Small intestine (tissue), 16 donors: ENCODE data around the gene AKIRIN2. TPM values are rescaled to one million over a fixed set of nuclear protein-coding genes. Genes with fewer than 3 reads are reported as not detected.
A peak's percentile ranks its signal among the peaks of the same experiment; 100 is the strongest.

ENCODE experiments used
- DNase-seq, 2 donors: peaks; one replicate each; pipeline versions ENCODE4 v3.0.0 to v3.0.0-alpha.2; 2013
- FAIRE-seq: peaks from 2 replicates; lab custom pipeline; 2012; peaks lifted over from hg19 to GRCh38; lab: Jason Lieb, UNC
- H3K27ac ChIP-seq, 3 donors: one replicate each; pipeline ENCODE4 v1.5.1; 2013; ENCODE audit warnings: low read length in 2 of 3, mild to moderate bottlenecking in 2 of 3, control low read depth in 1 of 3, inconsistent platforms in 1 of 3, low read depth in 1 of 3, moderate library complexity in 1 of 3
- H3K27me3 ChIP-seq, 3 donors: one replicate each; pipeline ENCODE4 v1.6.1; 2013; ENCODE audit warnings: low read length in 3 of 3, inconsistent platforms in 1 of 3; ENCODE audit not compliant: control insufficient read depth in 3 of 3, insufficient read depth in 3 of 3
- H3K36me3 ChIP-seq, 3 donors: one replicate each; pipeline ENCODE4 v1.6.1; 2013; ENCODE audit warnings: low read length in 3 of 3, inconsistent platforms in 1 of 3, low read depth in 1 of 3, mild to moderate bottlenecking in 1 of 3, moderate library complexity in 1 of 3; ENCODE audit not compliant: control insufficient read depth in 3 of 3, insufficient read depth in 2 of 3
- H3K4me1 ChIP-seq, 3 donors: one replicate each; pipeline ENCODE4 v1.6.1; 2013; ENCODE audit warnings: low read length in 2 of 3, inconsistent platforms in 1 of 3, low read depth in 1 of 3, mild to moderate bottlenecking in 1 of 3, moderate library complexity in 1 of 3; ENCODE audit not compliant: control insufficient read depth in 3 of 3, insufficient read depth in 2 of 3
- H3K4me3 ChIP-seq, 3 donors: one replicate each; pipeline ENCODE4 v1.5.1; 2013; ENCODE audit warnings: low read length in 3 of 3, control low read depth in 1 of 3, inconsistent platforms in 1 of 3, low read depth in 1 of 3, mild to moderate bottlenecking in 1 of 3, moderate library complexity in 1 of 3
- H3K9me3 ChIP-seq, 2 donors: one replicate each; pipeline ENCODE4 v1.6.1; 2013; ENCODE audit warnings: low read depth in 1 of 2, low read length in 1 of 2; ENCODE audit not compliant: control insufficient read depth in 2 of 2, insufficient read depth in 1 of 2
- WGBS, 3 donors: extraction: QIAGEN DNeasy Blood & Tissue Kit; methylation state at CpG; one replicate each; pipeline ENCODE4 v1.1.7; 2013; 5-methylcytosine and 5-hydroxymethylcytosine counted together
- long read RNA-seq, 10 donors: transcript quantifications; one replicate each; lab custom pipeline, GENCODE V29; 2026
- polyA plus RNA-seq, 4 donors: library from polyadenylated mRNA; stranded (reverse) in 3 of 4; unstranded in 1 of 4; fragments of 200-250 nt in 3 of 4; fragments of 120-200 nt in 1 of 4; gene quantifications; one replicate each; pipeline versions ENCODE4 v1.2.1 to v1.2.3, GENCODE V29; 2013
- donor health status: healthy with polysubstance abuse.
- donor health status: control.
- donor health status: control.
- donor health status: Bipolar disorder and iron deficiency.
- donor health status: healthy.

The AKIRIN2 gene
- 10 to 100 TPM; 19.9 to 63.8 (median 24.2) TPM for polyA plus RNA-seq
- long read RNA-seq, donor 1, transcript AKIRIN2-201 (5 exons, 1,662 nt), result major isoform, 33 of 33 reads
- long read RNA-seq, donor 1, partial matches to known transcripts, result 0 of 33 reads
- long read RNA-seq, donor 1, other reads (novel, unspliced or antisense), result 0 of 33 reads
- long read RNA-seq, donor 2, partial matches to known transcripts, result 0 of 4 reads
- long read RNA-seq, donor 2, other reads (novel, unspliced or antisense), result 0 of 4 reads
- long read RNA-seq, donor 3, partial matches to known transcripts, result 0 of 4 reads
- long read RNA-seq, donor 3, other reads (novel, unspliced or antisense), result 0 of 4 reads
- long read RNA-seq, donor 4, result 0 reads
- long read RNA-seq, donor 5, partial matches to known transcripts, result 0 of 2 reads
- long read RNA-seq, donor 5, other reads (novel, unspliced or antisense), result 0 of 2 reads
- long read RNA-seq, donor 6, transcript AKIRIN2-201 (5 exons, 1,662 nt), result major isoform, 12 of 12 reads
- long read RNA-seq, donor 6, partial matches to known transcripts, result 0 of 12 reads
- long read RNA-seq, donor 6, other reads (novel, unspliced or antisense), result 0 of 12 reads
- long read RNA-seq, donor 7, transcript AKIRIN2-201 (5 exons, 1,662 nt), result major isoform, 11 of 11 reads
- long read RNA-seq, donor 7, partial matches to known transcripts, result 0 of 11 reads
- long read RNA-seq, donor 7, other reads (novel, unspliced or antisense), result 0 of 11 reads
- long read RNA-seq, donor 8, partial matches to known transcripts, result 0 of 2 reads
- long read RNA-seq, donor 8, other reads (novel, unspliced or antisense), result 0 of 2 reads
- long read RNA-seq, donor 9, transcript AKIRIN2-201 (5 exons, 1,662 nt), result major isoform, 6 of 6 reads
- long read RNA-seq, donor 9, partial matches to known transcripts, result 0 of 6 reads
- long read RNA-seq, donor 9, other reads (novel, unspliced or antisense), result 0 of 6 reads
- long read RNA-seq, donor 10, transcript AKIRIN2-201 (5 exons, 1,662 nt), result major isoform, 17 of 17 reads
- long read RNA-seq, donor 10, partial matches to known transcripts, result 0 of 17 reads
- long read RNA-seq, donor 10, other reads (novel, unspliced or antisense), result 0 of 17 reads

DNA sequence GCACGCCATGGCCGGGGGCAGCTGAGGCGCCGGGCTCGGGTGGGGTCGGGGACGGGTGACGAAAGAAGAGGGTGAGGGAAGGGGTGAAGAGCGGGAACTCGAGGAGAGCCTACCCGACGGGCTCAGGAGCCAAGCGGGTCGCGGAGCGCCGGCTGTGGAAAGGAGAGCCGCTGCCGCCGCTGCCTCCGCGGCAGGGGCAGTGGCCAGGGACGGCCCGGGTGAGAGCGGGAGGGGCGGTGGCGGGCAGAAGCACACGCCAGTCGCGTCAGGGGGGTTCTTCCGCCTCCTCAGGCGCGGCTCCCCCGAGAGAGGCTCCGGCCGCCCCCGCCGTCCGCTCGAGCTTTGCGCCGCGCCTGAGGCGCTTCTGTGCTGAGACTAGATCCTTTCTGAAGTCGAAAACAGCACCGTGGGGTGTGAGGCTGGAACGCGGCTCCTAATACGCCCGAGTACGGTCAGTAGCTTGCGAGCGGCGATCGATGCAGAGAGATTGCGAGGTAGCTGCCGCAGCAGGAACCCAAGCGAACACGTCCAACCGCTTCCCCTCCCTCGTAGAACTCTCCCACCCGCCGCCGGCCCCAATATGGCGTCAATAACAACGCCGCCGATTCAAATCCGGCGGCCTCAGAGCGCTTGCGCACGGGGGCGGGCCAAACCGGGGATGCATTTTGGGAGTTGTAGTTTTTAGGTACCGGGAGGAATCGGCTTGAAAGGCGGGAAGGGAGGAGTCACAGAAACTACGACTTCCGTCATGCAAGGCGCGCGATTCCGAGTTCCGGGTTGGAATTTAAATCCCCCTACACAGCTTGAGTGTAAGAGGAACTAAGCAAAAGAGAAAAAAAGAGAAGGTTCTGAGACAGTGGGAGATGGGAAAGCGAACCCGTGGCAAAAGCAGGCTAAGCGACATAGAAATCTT, at the start of gene AKIRIN2:
TSS of gene AKIRIN2 (minus strand) at position 558 of the 913 bp plus-strand sequence. CDS start at position 9, 549 bp downstream.
- Histone ChIP-seq H3K27ac (peak within 1 kb of the TSS; percentile 78 to 99 (median 96)), H3K4me1 (peaks cover 2 to 14% (median 5%) of the 10 kb centered on the region in 3 donors), H3K36me3 (peaks cover 0 to 1% (median 0%) of the 10 kb centered on the region in 3 donors), H3K9me3 (no peaks in the 10 kb centered on the region), H3K4me3 (peak within 1 kb of the TSS; percentile 98 to 100 (median 99)), H3K27me3 (no peaks in the 10 kb centered on the region)
- 0 to 1% (median 0%) methylated on average over 71 to 88 of the region's 88 CpGs for WGBS, 3 donors
- peak; percentile 99 for DNase-seq
- FAIRE-seq, result no peak

DNA sequence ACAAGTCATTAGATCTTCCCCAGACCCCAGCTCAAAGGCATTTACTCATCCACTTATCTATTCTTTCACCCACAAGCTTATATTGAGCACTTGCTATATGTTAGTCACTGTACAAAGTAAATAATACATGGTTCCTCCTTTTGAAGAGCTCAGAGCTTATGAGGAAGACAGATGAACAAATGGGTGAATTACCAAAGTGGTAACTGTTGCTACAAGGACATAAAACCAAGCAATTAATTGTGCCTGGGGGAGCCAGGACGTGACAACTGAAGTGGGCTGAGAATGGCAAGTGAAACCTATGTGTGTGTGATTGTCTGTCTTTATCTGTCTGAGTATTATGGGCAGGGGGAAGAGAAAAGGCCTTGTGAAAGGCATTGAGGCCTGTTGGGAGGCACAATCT, 45.6 kb upstream of the AKIRIN2 start:
- Histone ChIP-seq H3K4me3 (no peak overlapping the region), H3K36me3 (no peaks in the 10 kb centered on the region), H3K27me3 (peaks cover 0 to 2% (median 0%) of the 10 kb centered on the region in 3 donors), H3K9me3 (no peaks in the 10 kb centered on the region), H3K27ac (no peak overlapping the region), H3K4me1 (no peaks in the 10 kb centered on the region)
- WGBS, 3 donors, result 61 to 74% (median 71%) methylated on average over 1 of the region's 1 CpG
- FAIRE-seq, result no peak
- no peak for DNase-seq

DNA sequence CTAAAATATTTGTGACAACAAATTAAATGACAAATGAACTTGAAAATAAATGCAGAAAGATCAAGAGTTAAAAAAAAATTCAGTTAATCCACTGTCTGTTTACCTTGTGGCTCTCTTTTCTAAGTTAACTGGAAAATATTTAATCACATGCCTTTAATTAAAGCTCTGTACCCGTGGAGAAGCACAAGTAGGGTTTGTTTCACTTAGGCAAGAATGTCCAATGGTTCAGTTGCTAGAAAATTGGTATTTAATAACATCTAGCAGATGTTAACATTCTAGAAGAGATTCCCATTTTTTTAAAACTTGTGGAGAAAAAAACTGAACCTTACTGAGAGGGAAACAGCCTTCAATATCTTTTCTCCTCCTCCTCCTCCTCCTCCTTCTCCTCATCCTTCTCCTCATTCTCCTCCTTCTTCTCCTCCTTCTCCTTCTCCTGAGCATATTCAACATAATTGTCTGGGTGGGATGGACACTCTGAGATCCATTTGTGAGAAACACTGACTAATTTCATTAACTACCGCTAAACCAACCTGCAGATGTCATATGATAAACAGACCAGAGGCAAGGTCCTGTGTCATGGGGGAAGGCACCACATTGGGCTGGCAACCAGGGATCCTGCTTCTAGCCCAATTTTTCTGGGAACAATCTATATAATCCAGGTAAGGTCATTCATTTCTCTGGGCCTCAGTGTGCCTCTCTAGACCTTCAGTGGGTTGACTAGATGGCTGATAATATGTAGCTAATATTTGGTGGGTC, 44.1 kb upstream of the AKIRIN2 start:
- Histone ChIP-seq H3K27me3 (peaks cover 0 to 2% (median 0%) of the 10 kb centered on the region in 3 donors), H3K36me3 (no peaks in the 10 kb centered on the region), H3K4me3 (no peak overlapping the region), H3K27ac (no peak overlapping the region), H3K4me1 (no peaks in the 10 kb centered on the region), H3K9me3 (no peaks in the 10 kb centered on the region)
- no peak for FAIRE-seq
- DNase-seq, result no peak
- 55 to 59% (median 58%) methylated on average over 2 of the region's 2 CpGs for WGBS, 3 donors

DNA sequence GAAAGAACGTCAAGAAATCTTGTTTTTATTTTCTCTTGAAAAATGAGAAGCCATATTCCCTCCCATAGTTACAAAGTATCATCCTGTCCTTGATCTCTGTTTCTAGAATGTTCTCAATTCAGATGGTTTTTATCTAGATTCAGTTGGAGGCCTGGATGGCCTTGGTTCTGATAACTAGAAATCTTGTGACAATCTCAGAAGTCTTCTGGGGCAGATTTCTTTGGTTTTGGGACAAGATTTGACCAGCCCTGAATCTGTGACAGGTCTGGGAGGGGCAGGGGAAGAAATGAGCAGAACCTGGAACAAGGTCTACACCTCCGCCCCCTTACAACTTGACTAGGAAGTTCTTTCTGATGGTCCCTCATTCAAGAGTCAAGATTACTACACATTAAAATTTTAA, 41.4 kb upstream of the AKIRIN2 start:
- DNase-seq (no peak), FAIRE-seq (no peak)
- peaks cover 0 to 2% (median 0%) of the 10 kb centered on the region in 3 donors for H3K27me3 ChIP-seq
- H3K36me3 ChIP-seq, result no peaks in the 10 kb centered on the region
- no peak overlapping the region for H3K4me3 ChIP-seq
- H3K4me1 ChIP-seq, result no peaks in the 10 kb centered on the region
- H3K27ac ChIP-seq, result no peak overlapping the region
- H3K9me3 ChIP-seq, result no peaks in the 10 kb centered on the region
- 53 to 75% (median 63%) methylated on average over 2 of the region's 2 CpGs for WGBS, 3 donors

DNA sequence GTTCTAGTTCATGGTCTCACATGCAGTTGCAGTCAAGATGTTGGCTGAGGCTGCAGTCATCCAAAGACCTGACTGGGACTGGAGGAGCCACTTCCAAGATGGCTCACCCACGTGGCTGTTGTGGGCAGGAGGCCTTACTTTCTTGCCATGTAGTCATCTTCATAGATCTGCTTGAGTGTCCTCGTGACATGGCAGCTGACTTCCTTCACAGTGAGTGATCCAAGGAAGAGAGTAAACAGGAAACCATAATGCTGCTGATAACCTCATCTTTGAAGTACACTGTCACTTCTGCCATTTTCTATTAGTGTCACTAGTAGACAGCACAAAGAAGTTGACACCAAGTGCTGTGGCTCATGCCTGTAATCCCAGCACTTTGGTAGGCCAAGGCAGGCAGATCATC, 40.1 kb upstream of the AKIRIN2 start:
- Histone ChIP-seq H3K36me3 (no peaks in the 10 kb centered on the region), H3K9me3 (no peaks in the 10 kb centered on the region), H3K27ac (no peak overlapping the region), H3K4me3 (no peak overlapping the region), H3K27me3 (peaks cover 0 to 2% (median 0%) of the 10 kb centered on the region in 3 donors), H3K4me1 (peaks cover 0 to 8% (median 0%) of the 10 kb centered on the region in 3 donors)
- WGBS, 3 donors, result 43 to 59% (median 59%) methylated on average over 2 of the region's 2 CpGs
- no peak for FAIRE-seq
- peak in 1 of 2 donors; percentile 24 for DNase-seq

DNA sequence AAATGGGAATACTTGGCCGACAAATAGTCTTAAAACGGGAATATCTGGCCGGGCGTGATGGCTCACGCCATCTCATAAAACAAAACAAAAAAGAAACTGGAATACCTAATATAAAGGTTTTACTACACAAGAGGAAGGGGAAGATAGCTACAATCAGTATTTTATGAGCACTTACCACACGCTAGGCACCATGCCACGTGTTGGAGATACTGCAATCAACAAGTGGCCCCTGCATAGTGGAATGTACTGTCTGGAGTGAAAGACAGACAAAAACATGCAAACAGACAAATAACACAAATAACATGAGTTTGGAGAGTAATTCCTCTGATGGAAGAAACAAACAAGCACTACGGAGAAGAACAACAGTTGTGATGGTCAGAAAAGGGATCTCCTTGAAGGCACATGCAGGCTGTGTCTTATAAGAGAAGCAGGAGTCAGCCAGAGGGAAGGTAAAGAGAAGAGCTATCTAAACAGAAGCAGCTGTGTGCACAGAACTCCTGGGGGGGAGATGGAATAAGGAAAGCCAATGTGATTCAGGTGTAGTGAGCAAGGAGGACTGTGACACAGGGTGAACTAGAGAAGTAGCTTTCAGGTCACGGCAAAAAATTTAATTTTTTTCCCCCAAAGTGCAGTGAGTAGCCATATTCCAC, 39.1 kb upstream of the AKIRIN2 start:
- WGBS, 3 donors, result 81 to 85% (median 83%) methylated on average over 9 of the region's 9 CpGs
- no peak overlapping the region for H3K27ac ChIP-seq
- FAIRE-seq (no peak), DNase-seq (no peak)
- H3K27me3 ChIP-seq, result no peaks in the 10 kb centered on the region
- H3K36me3 ChIP-seq, result no peaks in the 10 kb centered on the region
- no peaks in the 10 kb centered on the region for H3K9me3 ChIP-seq
- H3K4me3 ChIP-seq, result no peak overlapping the region
- H3K4me1 ChIP-seq, result peaks cover 0 to 11% (median 0%) of the 10 kb centered on the region in 3 donors

DNA sequence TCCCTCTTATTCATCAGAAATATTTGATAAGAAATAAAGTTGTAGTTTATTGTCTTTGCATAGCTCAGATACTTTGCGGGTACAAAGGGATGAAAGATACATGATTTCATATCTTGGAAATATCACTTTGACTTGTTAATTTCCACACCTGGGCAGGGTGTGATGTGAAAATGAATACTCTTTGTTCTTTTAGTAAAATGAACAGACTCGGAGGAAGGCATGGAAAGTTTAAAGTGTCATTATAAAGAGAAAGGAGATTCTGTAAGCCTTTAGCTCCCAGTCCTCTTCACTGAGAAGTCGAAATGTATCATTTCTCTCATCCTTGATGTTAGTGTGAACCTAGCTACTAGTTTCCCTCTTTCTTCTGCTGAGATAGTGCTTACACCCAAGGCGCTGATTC, 36.7 kb upstream of the AKIRIN2 start:
- whole genome bisulfite sequencing, 3 donors, result 67 to 81% (median 74%) methylated on average over 4 of the region's 4 CpGs
- Histone ChIP-seq H3K4me3 (no peak overlapping the region), H3K36me3 (no peaks in the 10 kb centered on the region), H3K9me3 (no peaks in the 10 kb centered on the region), H3K27ac (no peak overlapping the region), H3K27me3 (no peaks in the 10 kb centered on the region), H3K4me1 (peaks cover 0 to 11% (median 0%) of the 10 kb centered on the region in 3 donors)
- DNase-seq (no peak), FAIRE-seq (no peak)
